ENCODE results near the gene STARD6. TPM values are rescaled to one million over a fixed set of nuclear protein-coding genes. Genes with fewer than 3 reads are reported as not detected.

Gene STARD6
- total RNA-seq, 1 experiment from 2014 or later, result not detected

DNA sequence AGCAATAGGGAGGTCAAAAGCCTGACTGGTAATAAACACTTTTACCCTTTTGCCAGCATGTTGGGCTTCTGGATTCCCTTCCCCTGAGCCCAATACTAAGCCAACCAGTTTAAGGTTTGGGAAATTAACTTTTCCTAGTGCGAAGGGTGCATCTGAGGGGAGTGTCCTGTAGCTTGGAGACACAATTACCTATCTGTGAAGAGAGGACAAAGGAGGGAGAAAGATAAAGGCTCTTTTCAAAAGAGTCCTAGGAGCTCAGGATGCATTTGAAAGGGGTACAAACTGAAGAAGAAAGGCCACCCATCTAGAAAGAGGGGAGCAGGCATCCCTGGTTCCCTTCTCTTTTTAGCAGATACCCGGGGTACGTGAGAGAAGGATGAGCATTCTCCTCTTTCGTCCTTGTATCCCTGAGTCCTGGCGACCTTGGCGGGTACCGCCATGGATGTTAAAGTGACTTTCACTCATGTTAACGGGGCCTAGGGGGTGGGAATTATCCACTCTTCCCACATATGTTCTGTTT is 25.1 kb upstream of the STARD6 start:
- H3K36me3 Mint-ChIP-seq (ENCODE audit: insufficient read depth, unreplicated experiment), result no peaks in the 10 kb centered on the region
- H3K27me3 Mint-ChIP-seq (ENCODE audit: insufficient read depth, unreplicated experiment), result no peaks in the 10 kb centered on the region
- H3K4me3 Mint-ChIP-seq (ENCODE audit: unreplicated experiment), result no peak overlapping the region
- POLR2A ChIA-PET, result no interaction called here
- no peaks in the 10 kb centered on the region for H3K9me3 Mint-ChIP-seq (ENCODE audit: unreplicated experiment)
- no TSS peak for BruUV-seq (replicated peaks)
- TF ChIP-seq, protein P1, sequence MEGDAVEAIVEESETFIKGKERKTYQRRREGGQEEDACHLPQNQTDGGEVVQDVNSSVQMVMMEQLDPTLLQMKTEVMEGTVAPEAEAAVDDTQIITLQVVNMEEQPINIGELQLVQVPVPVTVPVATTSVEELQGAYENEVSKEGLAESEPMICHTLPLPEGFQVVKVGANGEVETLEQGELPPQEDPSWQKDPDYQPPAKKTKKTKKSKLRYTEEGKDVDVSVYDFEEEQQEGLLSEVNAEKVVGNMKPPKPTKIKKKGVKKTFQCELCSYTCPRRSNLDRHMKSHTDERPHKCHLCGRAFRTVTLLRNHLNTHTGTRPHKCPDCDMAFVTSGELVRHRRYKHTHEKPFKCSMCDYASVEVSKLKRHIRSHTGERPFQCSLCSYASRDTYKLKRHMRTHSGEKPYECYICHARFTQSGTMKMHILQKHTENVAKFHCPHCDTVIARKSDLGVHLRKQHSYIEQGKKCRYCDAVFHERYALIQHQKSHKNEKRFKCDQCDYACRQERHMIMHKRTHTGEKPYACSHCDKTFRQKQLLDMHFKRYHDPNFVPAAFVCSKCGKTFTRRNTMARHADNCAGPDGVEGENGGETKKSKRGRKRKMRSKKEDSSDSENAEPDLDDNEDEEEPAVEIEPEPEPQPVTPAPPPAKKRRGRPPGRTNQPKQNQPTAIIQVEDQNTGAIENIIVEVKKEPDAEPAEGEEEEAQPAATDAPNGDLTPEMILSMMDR (IDR thresholded peaks at IDR 0.05; ENCODE audit: unreplicated experiment), result no peak
- no peaks in the 10 kb centered on the region for H3K4me1 Mint-ChIP-seq (ENCODE audit: insufficient read depth, unreplicated experiment)
- CTCF ChIA-PET, result interaction anchor here (0.6 kb wide), 1 partner anchor 289 kb away, joined by 4 read pairs; no protein-coding TSS in a partner anchor
- no peak for DNase-seq (ENCODE audit: unreplicated experiment)
- intact Hi-C loops (cut with micrococcal nuclease), result no loop called here
- H3K27ac Mint-ChIP-seq (ENCODE audit: low read depth, unreplicated experiment), result no peak overlapping the region

DNA sequence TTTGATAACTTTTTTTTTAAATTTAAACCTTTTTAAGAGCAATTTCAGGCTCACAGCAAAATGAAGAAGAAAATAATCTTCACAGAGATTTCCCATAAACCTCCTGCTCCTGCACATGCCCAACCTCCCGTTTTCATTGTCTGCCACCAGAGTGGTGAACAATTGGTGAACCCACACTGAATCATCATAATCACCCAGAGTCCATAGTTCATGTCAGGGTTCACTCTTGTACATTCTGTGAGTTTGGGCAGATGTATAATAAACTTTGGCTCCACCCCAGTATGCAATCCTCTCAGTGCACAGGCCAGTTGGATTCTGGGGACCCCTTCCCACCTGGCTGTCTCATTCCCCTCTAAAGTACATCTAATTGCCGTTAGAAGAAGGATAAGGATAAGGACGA is 24.4 kb upstream of the STARD6 start:
- H3K27me3 Mint-ChIP-seq (ENCODE audit: insufficient read depth, unreplicated experiment), result no peaks in the 10 kb centered on the region
- no peak overlapping the region for H3K27ac Mint-ChIP-seq (ENCODE audit: low read depth, unreplicated experiment)
- no peaks in the 10 kb centered on the region for H3K36me3 Mint-ChIP-seq (ENCODE audit: insufficient read depth, unreplicated experiment)
- TF ChIP-seq, protein P1 (IDR thresholded peaks at IDR 0.05; ENCODE audit: unreplicated experiment), result no peak
- ChIA-PET POLR2A (no interaction called here), CTCF (interaction anchor here (1.4 kb wide), 1 partner anchor 11 kb away, joined by 4 read pairs; no protein-coding TSS in a partner anchor)
- no peaks in the 10 kb centered on the region for H3K4me1 Mint-ChIP-seq (ENCODE audit: insufficient read depth, unreplicated experiment)
- intact Hi-C loops (cut with micrococcal nuclease), result no loop called here
- no peak for DNase-seq (ENCODE audit: unreplicated experiment)
- BruUV-seq (replicated peaks), result no TSS peak
- no peaks in the 10 kb centered on the region for H3K9me3 Mint-ChIP-seq (ENCODE audit: unreplicated experiment)
- H3K4me3 Mint-ChIP-seq (ENCODE audit: unreplicated experiment), result no peak overlapping the region

DNA sequence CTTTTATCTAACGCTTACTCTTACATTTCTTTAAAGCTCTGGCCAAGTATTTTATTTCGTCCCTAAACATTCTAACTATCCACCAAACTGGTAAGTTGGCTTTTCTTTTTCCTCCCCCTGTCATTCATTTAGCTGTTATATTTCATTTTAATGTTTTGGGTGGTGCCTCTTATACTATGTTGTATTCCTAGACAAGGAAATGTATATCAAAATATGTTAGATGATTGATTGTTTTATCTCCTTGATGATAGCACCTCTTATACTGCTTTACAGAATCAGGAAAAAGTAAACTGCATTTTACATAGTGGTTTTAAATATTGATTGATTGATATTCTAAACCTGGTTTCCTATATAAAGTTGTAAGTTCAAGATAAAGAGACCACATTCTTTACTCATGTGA is 24.0 kb upstream of the STARD6 start:
- TF ChIP-seq, protein P1 (IDR thresholded peaks at IDR 0.05; ENCODE audit: unreplicated experiment), result no peak
- ChIA-PET CTCF (interaction anchor here (0.6 to 1.4 kb wide), 2 partner anchors 11 to 261 kb away, joined by 4 to 5 read pairs; no protein-coding TSS in a partner anchor), POLR2A (no interaction called here)
- H3K4me3 Mint-ChIP-seq (ENCODE audit: unreplicated experiment), result no peak overlapping the region
- H3K4me1 Mint-ChIP-seq (ENCODE audit: insufficient read depth, unreplicated experiment), result no peaks in the 10 kb centered on the region
- H3K27ac Mint-ChIP-seq (ENCODE audit: low read depth, unreplicated experiment), result no peak overlapping the region
- no peaks in the 10 kb centered on the region for H3K36me3 Mint-ChIP-seq (ENCODE audit: insufficient read depth, unreplicated experiment)
- H3K9me3 Mint-ChIP-seq (ENCODE audit: unreplicated experiment), result no peaks in the 10 kb centered on the region
- BruUV-seq (replicated peaks), result no TSS peak
- no peaks in the 10 kb centered on the region for H3K27me3 Mint-ChIP-seq (ENCODE audit: insufficient read depth, unreplicated experiment)
- DNase-seq (ENCODE audit: unreplicated experiment), result no peak
- intact Hi-C loops (cut with micrococcal nuclease), result no loop called here

DNA sequence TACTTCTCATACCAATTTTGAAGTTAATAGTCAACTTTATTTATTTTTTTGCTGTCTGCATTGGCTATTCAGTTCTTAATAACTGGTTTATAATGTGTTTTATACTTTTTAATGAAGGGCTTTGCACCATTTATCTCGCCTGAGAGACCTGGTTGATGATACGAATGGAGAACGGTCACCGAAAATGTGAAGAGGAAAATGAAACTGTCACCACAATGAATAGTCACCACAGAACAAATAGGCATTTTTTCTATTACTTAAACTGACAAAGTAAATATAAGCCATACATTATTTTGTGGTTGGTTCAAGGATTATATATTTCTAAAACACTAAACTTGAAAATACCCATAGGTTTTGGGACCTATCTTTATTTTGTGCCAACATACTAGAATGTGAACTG is 20.4 kb upstream of the STARD6 start:
- CTCF ChIA-PET, result no interaction called here

More for the DNA sequence above, 20.4 kb upstream of the STARD6 start:
- no peak for DNase-seq (ENCODE audit: unreplicated experiment)
- no peak overlapping the region for H3K4me3 Mint-ChIP-seq (ENCODE audit: unreplicated experiment)
- no peaks in the 10 kb centered on the region for H3K27me3 Mint-ChIP-seq (ENCODE audit: insufficient read depth, unreplicated experiment)
- H3K27ac Mint-ChIP-seq (ENCODE audit: low read depth, unreplicated experiment), result no peak overlapping the region
- TF ChIP-seq, protein P1 (IDR thresholded peaks at IDR 0.05; ENCODE audit: unreplicated experiment), result no peak
- no peaks in the 10 kb centered on the region for H3K4me1 Mint-ChIP-seq (ENCODE audit: insufficient read depth, unreplicated experiment)
- intact Hi-C loops (cut with micrococcal nuclease), result no loop called here
- H3K36me3 Mint-ChIP-seq (ENCODE audit: insufficient read depth, unreplicated experiment), result no peaks in the 10 kb centered on the region
- no peaks in the 10 kb centered on the region for H3K9me3 Mint-ChIP-seq (ENCODE audit: unreplicated experiment)
- POLR2A ChIA-PET, result interaction anchor here (0.8 to 1.0 kb wide), 2 partner anchors 8 to 12 kb away, joined by 3 to 4 read pairs; no protein-coding TSS in a partner anchor
- no TSS peak for BruUV-seq (replicated peaks)
